NCI-H2171 (cell line): ENCODE data around the gene ICE2.

Experiments
- DNase-seq: peaks from one replicate; lab custom pipeline; 2025; lab: John Stamatoyannopoulos, UW

ICE2 gene

GRCh38 chr15:60478566-60479360, at the start of gene ICE2:
ICE2 (minus strand) TSS chr15:60479142; CDS start chr15:60477977, 1,165 bp downstream.
- peak; percentile 95 for DNase-seq

GRCh38 chr15:60528530-60528929, 49.6 kb upstream of the ICE2 start:
- DNase-seq: no peak

- DNase-seq: no peak
Measured at GRCh38 chr15:60527456-60527855, 48.5 kb upstream of the ICE2 start.

- DNase-seq: peak; percentile 14
Measured at GRCh38 chr15:60526127-60526616, 47.2 kb upstream of the ICE2 start.

GRCh38 chr15:60525341-60526039, 46.5 kb upstream of the ICE2 start:
- no peak for DNase-seq

- DNase-seq: no peak
Measured at GRCh38 chr15:60523056-60523455, 44.1 kb upstream of the ICE2 start.

- peak; percentile 38 for DNase-seq
Measured at GRCh38 chr15:60520825-60521368, 42.0 kb upstream of the ICE2 start.

- no peak for DNase-seq
Measured at GRCh38 chr15:60520013-60520824, 41.3 kb upstream of the ICE2 start.

- no peak for DNase-seq
Measured at GRCh38 chr15:60519218-60519617, 40.3 kb upstream of the ICE2 start.

GRCh38 chr15:60518511-60518910, 39.6 kb upstream of the ICE2 start:
- no peak for DNase-seq

- no peak for DNase-seq
Measured at GRCh38 chr15:60514261-60514881, 35.4 kb upstream of the ICE2 start.

- DNase-seq: no peak
Measured at GRCh38 chr15:60513676-60514075, 34.7 kb upstream of the ICE2 start.

- DNase-seq: no peak
Measured at GRCh38 chr15:60512937-60513336, 34.0 kb upstream of the ICE2 start.

GRCh38 chr15:60511351-60512031, 32.5 kb upstream of the ICE2 start:
- DNase-seq: peak; percentile 6

- no peak for DNase-seq
Measured at GRCh38 chr15:60510006-60510405, 31.1 kb upstream of the ICE2 start.

- DNase-seq: no peak
Measured at GRCh38 chr15:60509470-60509869, 30.5 kb upstream of the ICE2 start.

- DNase-seq: no peak
Measured at GRCh38 chr15:60508442-60508841, 29.5 kb upstream of the ICE2 start.

GRCh38 chr15:60507596-60508424, 28.9 kb upstream of the ICE2 start:
- peak; percentile 7 for DNase-seq

- no peak for DNase-seq
Measured at GRCh38 chr15:60496853-60497252, 17.9 kb upstream of the ICE2 start.

GRCh38 chr15:60494108-60494507, 15.2 kb upstream of the ICE2 start:
- DNase-seq: no peak
